Activated CD8-positive, alpha-beta T cell treated with anti-CD3 and anti-CD28 coated beads for 36 hours (primary cell): Measurements from ENCODE around the gene RSRP1. TPM values are rescaled to one million over a fixed set of nuclear protein-coding genes. Genes with fewer than 3 reads are reported as not detected.

Source experiments
- ATAC-seq: fragments of 200-7000 bp; cut with Tn5 transposase; one replicate; pipeline ENCODE4 v1.10.0; 2021; ENCODE audit warnings: mild to moderate bottlenecking, moderate library complexity
- CTCF ChIA-PET: fragments of 350-600 bp; sonication (Branson Sonifier 250); formaldehyde crosslinking; loops from one replicate; lab custom pipeline; 2021; ENCODE audit warnings: antibody characterized with exemption; lab: Charles Lee
- POLR2A ChIA-PET: fragments of 350-600 bp; sonication (Branson Sonifier 250); formaldehyde crosslinking; loops from one replicate; lab custom pipeline; 2021; ENCODE audit warnings: antibody characterized with exemption; lab: Charles Lee
- DNase-seq: peaks from one replicate; pipeline ENCODE4 v3.0.0-alpha.2; 2020
- H3K27ac Mint-ChIP-seq: one replicate; pipeline ENCODE4 v1.8.0; 2021; ENCODE audit warnings: mild to moderate bottlenecking, mixed read lengths
- H3K27me3 Mint-ChIP-seq: one replicate; pipeline ENCODE4 v1.8.0; 2021; ENCODE audit warnings: mixed read lengths
- H3K36me3 Mint-ChIP-seq: one replicate; pipeline ENCODE4 v1.8.0; 2021; ENCODE audit warnings: low read depth, mixed read lengths
- H3K4me1 Mint-ChIP-seq: one replicate; pipeline ENCODE4 v1.8.0; 2021; ENCODE audit warnings: low read depth, mixed read lengths
- H3K4me3 Mint-ChIP-seq: one replicate; pipeline ENCODE4 v1.8.0; 2021; ENCODE audit warnings: mild to moderate bottlenecking, moderate library complexity, mixed read lengths
- H3K9me3 Mint-ChIP-seq: one replicate; pipeline ENCODE4 v1.8.0; 2021; ENCODE audit warnings: mixed read lengths
- intact Hi-C: fragments of 100-400 bp; cut with micrococcal nuclease; formaldehyde crosslinking; loops from one replicate; pipeline ENCODE4 v1.10.0; 2022
- total RNA-seq, 2 experiments: library from RNA; stranded (reverse); gene quantifications; one replicate each; pipeline ENCODE4 v1.2.3, GENCODE V29; 2021
- TF ChIP-seq, protein P1 (sequence below): fragments of 200-600 bp; IDR thresholded peaks from one replicate; pipeline ENCODE4 v1.8.0; 2022; ENCODE audit warnings: antibody characterized with exemption, mild to moderate bottlenecking

Gene RSRP1
- total RNA-seq, 2 experiments from 2014 or later: 124 to 139 TPM

- Mint-ChIP-seq H3K4me3 (no peak overlapping the region), H3K36me3 (peaks cover 1% of the 10 kb centered on the region), H3K9me3 (no peaks in the 10 kb centered on the region), H3K27ac (no peak overlapping the region), H3K4me1 (peaks cover 5% of the 10 kb centered on the region), H3K27me3 (no peaks in the 10 kb centered on the region)
- ChIA-PET POLR2A (interaction anchor here (1.7 kb wide), 1 partner anchor 10 kb away, joined by 6 read pairs; the partner anchor contains the start of gene RSRP1), CTCF (interaction anchor here (1.4 kb wide), 1 partner anchor 17 kb away, joined by 5 read pairs; no protein-coding TSS in a partner anchor)
- DNase-seq: no peak
- ATAC-seq: no peak
- intact Hi-C loops: no loop called here
- TF ChIP-seq, protein P1, sequence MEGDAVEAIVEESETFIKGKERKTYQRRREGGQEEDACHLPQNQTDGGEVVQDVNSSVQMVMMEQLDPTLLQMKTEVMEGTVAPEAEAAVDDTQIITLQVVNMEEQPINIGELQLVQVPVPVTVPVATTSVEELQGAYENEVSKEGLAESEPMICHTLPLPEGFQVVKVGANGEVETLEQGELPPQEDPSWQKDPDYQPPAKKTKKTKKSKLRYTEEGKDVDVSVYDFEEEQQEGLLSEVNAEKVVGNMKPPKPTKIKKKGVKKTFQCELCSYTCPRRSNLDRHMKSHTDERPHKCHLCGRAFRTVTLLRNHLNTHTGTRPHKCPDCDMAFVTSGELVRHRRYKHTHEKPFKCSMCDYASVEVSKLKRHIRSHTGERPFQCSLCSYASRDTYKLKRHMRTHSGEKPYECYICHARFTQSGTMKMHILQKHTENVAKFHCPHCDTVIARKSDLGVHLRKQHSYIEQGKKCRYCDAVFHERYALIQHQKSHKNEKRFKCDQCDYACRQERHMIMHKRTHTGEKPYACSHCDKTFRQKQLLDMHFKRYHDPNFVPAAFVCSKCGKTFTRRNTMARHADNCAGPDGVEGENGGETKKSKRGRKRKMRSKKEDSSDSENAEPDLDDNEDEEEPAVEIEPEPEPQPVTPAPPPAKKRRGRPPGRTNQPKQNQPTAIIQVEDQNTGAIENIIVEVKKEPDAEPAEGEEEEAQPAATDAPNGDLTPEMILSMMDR: no peak
Measured at GRCh38 chr1:25257196-25257595, 9.9 kb upstream of the RSRP1 start.

GRCh38 chr1:25256578-25256965 lies 9.3 kb upstream of the RSRP1 start:
- H3K4me3 Mint-ChIP-seq: no peak overlapping the region
- no peak for DNase-seq
- H3K27ac Mint-ChIP-seq: no peak overlapping the region
- ChIA-PET POLR2A (interaction anchor here (1.0 to 1.7 kb wide), 2 partner anchors 9 to 24 kb away, joined by 4 to 7 read pairs; partner anchors contain the start of genes RSRP1 and SYF2), CTCF (interaction anchor here (0.6 kb wide), 1 partner anchor 587 kb away, joined by 3 read pairs; no protein-coding TSS in a partner anchor)
- no peaks in the 10 kb centered on the region for H3K36me3 Mint-ChIP-seq
- H3K4me1 Mint-ChIP-seq: peaks cover 5% of the 10 kb centered on the region
- ATAC-seq: no peak
- intact Hi-C loops: no loop called here
- no peaks in the 10 kb centered on the region for H3K9me3 Mint-ChIP-seq
- TF ChIP-seq, protein P1: no peak
- H3K27me3 Mint-ChIP-seq: no peaks in the 10 kb centered on the region

DNA sequence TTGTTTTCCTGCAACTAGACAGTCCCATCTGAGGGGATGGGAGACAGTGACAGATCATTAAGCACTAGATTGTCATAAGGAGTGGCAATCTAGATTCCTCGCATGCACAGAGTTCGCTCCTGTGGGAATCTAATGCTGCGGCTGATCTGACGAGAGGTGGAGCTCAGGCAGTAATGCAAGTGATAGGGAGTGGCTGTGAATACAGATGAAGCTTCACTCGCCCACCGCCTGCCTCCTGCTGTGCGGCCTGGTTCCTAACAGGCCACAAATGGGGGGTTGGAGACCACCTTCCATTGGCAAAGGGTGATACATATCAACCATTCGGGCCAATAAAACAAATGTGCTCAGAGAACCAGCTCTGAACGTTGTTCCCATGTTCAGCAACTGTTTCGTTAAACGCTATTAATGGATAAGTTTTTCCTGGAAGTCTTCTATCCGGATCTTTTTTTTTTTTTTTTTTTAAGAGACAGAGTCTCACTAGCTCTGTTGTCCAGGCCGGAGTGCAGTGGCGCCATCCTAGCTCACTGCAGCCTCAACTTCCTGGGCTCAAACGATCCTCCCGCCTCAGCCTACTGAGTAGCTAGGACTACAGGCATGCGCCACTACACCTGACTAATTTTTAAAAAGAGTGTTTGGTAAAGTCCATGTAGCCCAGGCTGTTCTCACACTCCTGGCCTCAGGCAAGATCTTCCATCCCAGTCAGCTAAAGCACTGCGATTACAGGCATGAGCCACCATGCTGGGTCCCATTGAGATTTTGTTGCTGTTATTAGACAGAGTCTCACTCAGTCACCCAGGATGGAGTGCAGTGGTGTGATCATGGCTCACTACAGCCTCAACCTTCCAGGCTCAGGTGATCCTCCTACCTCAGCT lies 8.7 kb upstream of the RSRP1 start:
- ATAC-seq: no peak
- CTCF ChIA-PET: interaction anchor here (0.6 kb wide), 1 partner anchor 588 kb away, joined by 3 read pairs; no protein-coding TSS in a partner anchor
- intact Hi-C loops: no loop called here
- no peak for DNase-seq
- Mint-ChIP-seq H3K27ac (no peak overlapping the region), H3K4me3 (no peak overlapping the region), H3K9me3 (no peaks in the 10 kb centered on the region), H3K36me3 (no peaks in the 10 kb centered on the region), H3K27me3 (no peaks in the 10 kb centered on the region), H3K4me1 (peaks cover 5% of the 10 kb centered on the region)
- TF ChIP-seq, protein P1: no peak
- POLR2A ChIA-PET: interaction anchor here (0.6 to 1.7 kb wide), 4 partner anchors 8 to 209 kb away, joined by 3 to 7 read pairs (median 5); partner anchors contain the start of genes RSRP1 and SYF2

DNA sequence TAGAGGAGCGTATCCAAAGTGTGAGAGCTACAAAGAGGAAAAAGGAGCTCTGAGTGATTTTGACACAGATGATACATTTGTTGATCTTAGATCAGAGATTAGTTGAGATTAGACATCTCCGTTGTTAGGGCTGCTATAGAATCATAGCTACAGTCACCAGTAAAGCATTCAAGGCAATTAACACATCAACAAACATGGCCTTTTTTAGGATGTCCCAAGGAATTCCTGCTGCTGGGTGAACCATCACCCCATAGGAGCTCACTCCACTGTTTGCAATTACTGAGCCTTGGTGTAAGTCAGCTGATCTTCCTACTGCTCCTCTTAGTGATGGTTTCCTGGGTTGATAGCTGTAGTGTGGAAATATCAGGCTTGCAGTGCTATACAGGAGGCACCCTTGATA lies 6.7 kb upstream of the RSRP1 start:
- no peak overlapping the region for H3K27ac Mint-ChIP-seq
- H3K9me3 Mint-ChIP-seq: no peaks in the 10 kb centered on the region
- intact Hi-C loops: no loop called here
- TF ChIP-seq, protein P1: no peak
- H3K4me1 Mint-ChIP-seq: no peaks in the 10 kb centered on the region
- DNase-seq (no peak), ATAC-seq (no peak)
- H3K36me3 Mint-ChIP-seq: no peaks in the 10 kb centered on the region
- ChIA-PET CTCF (interaction anchor here (1.0 to 2.0 kb wide), 3 partner anchors 21 to 49 kb away, joined by 3 to 5 read pairs (median 3); no protein-coding TSS in a partner anchor), POLR2A (interaction anchor here (1.5 kb wide), 1 partner anchor 9 kb away, joined by 3 read pairs; no protein-coding TSS in a partner anchor)
- no peak overlapping the region for H3K4me3 Mint-ChIP-seq
- H3K27me3 Mint-ChIP-seq: no peaks in the 10 kb centered on the region
